Psoas muscle (tissue), 8 donors: ENCODE data around the gene PSMG2. TPM values are rescaled to one million over a fixed set of nuclear protein-coding genes. Genes with fewer than 3 reads are reported as not detected.

ENCODE experiments used
- ATAC-seq, 4 donors: fragments of 200-7000 bp; cut with Tn5 transposase; one replicate each; pipeline ENCODE4 v1.9.1; 2020; ENCODE audit warnings: moderate library complexity in 3 of 4, mild to moderate bottlenecking in 2 of 4
- DNase-seq, 2 donors: peaks; one replicate each; pipeline ENCODE4 v3.0.0-alpha.2; 2020
- H3K27ac ChIP-seq: fragments of 200-600 bp; one replicate; pipeline ENCODE4 v1.8.0; 2022
- H3K27me3 ChIP-seq, 3 donors: fragments of 200-600 bp in 1 of 3; one replicate each; pipeline versions ENCODE4 v1.6.1 to v1.8.0; 2013 to 2022; ENCODE audit warnings: low read length in 2 of 3, mild to moderate bottlenecking in 2 of 3, moderate library complexity in 1 of 3; ENCODE audit not compliant: insufficient read depth in 3 of 3
- H3K36me3 ChIP-seq, 2 donors: fragments of 200-600 bp in 1 of 2; one replicate each; pipeline versions ENCODE4 v1.6.1 to v1.8.0; 2013 to 2022; ENCODE audit warnings: low read depth in 1 of 2, mild to moderate bottlenecking in 1 of 2, moderate library complexity in 1 of 2; ENCODE audit not compliant: insufficient read depth in 1 of 2
- H3K4me1 ChIP-seq: fragments of 200-600 bp; one replicate; pipeline ENCODE4 v1.8.0; 2022
- H3K4me3 ChIP-seq: fragments of 200-600 bp; one replicate; pipeline ENCODE4 v1.8.0; 2022; ENCODE audit warnings: mild to moderate bottlenecking
- H3K9me3 ChIP-seq: fragments of 200-600 bp; one replicate; pipeline ENCODE4 v1.8.0; 2022
- WGBS, 3 donors: extraction: QIAGEN DNeasy Blood & Tissue Kit; methylation state at CpG; one replicate each; pipeline versions ENCODE4 v1.1.6 to v1.1.7; 2013; 5-methylcytosine and 5-hydroxymethylcytosine counted together
- intact Hi-C, 2 donors: fragments of 100-400 bp; cut with DNase I; formaldehyde crosslinking; loops; one replicate each; pipeline versions ENCODE4 v1.11.0 to v1.14.2; 2022
- polyA plus RNA-seq, 3 donors: library from polyadenylated mRNA; stranded (reverse); fragments of 200-250 nt; gene quantifications; one replicate each; pipeline ENCODE4 v1.2.3, GENCODE V29; 2013
- total RNA-seq, 4 donors: library from RNA; stranded (reverse); fragmentation: NEBNext Ultra II Directional in 2 of 4; extraction: Animal tissue kit (Norgen Biotek cat#: 25700) in 2 of 4; gene quantifications; one replicate each; pipeline versions ENCODE4 v1.2.1 to v1.2.4, GENCODE V29; 2021 to 2023
- TF ChIP-seq, protein P1 (sequence below): fragments of 200-600 bp; IDR thresholded peaks from one replicate; pipeline ENCODE4 v1.8.0; 2022; ENCODE audit warnings: antibody characterized with exemption
- donor health status: healthy with polysubstance abuse.
- donor health status: DM: no; HTN: no; CAD: no; lungs with moderate emphysema.
- donor health status: Bipolar disorder and iron deficiency.
- donor health status: healthy.
- donor health status: DM: yes; HTN: yes; CAD: no.
- donor health status: DM: no; HTN: no; CAD: no.
- donor health status: DM: no; HTN: no; CAD: no.
- donor health status: DM: yes; HTN: yes; CAD: no.

PSMG2 gene
- total and polyA plus RNA-seq, 7 donors = 32.9 to 67.7 (median 53.8) TPM

DNA sequence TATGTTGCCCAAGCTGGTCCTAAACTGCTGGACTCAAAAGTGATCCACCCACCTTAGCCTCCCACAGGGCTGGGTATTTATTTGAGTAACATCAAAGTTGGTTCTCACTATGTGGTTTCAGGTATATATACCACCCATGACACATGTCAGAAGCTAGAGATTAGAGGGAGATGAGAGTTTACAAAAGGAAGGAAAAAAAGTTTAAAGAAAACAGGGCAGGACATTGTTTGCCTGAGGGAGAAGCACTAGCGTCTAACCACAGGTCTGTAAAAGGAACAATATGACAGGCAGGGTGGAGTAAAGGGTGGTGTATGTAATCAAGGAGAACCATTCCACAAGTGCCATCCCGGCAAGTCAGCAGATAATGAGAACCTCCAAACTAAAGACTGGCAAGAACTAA lies 8.8 kb upstream of the PSMG2 start:
- TF ChIP-seq, protein P1, sequence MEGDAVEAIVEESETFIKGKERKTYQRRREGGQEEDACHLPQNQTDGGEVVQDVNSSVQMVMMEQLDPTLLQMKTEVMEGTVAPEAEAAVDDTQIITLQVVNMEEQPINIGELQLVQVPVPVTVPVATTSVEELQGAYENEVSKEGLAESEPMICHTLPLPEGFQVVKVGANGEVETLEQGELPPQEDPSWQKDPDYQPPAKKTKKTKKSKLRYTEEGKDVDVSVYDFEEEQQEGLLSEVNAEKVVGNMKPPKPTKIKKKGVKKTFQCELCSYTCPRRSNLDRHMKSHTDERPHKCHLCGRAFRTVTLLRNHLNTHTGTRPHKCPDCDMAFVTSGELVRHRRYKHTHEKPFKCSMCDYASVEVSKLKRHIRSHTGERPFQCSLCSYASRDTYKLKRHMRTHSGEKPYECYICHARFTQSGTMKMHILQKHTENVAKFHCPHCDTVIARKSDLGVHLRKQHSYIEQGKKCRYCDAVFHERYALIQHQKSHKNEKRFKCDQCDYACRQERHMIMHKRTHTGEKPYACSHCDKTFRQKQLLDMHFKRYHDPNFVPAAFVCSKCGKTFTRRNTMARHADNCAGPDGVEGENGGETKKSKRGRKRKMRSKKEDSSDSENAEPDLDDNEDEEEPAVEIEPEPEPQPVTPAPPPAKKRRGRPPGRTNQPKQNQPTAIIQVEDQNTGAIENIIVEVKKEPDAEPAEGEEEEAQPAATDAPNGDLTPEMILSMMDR = no peak
- H3K36me3 ChIP-seq = peaks cover 2 to 56% of the 10 kb centered on the region in 2 donors
- WGBS, 3 donors = 46 to 87% (median 86%) methylated on average over 2 of the region's 2 CpGs
- H3K9me3 ChIP-seq = no peaks in the 10 kb centered on the region
- ATAC-seq (no peak), DNase-seq (no peak)
- H3K4me1 ChIP-seq = no peaks in the 10 kb centered on the region
- no peak overlapping the region for H3K27ac ChIP-seq
- no peak overlapping the region for H3K4me3 ChIP-seq
- intact Hi-C loops = no loop called here
- no peaks in the 10 kb centered on the region for H3K27me3 ChIP-seq

DNA sequence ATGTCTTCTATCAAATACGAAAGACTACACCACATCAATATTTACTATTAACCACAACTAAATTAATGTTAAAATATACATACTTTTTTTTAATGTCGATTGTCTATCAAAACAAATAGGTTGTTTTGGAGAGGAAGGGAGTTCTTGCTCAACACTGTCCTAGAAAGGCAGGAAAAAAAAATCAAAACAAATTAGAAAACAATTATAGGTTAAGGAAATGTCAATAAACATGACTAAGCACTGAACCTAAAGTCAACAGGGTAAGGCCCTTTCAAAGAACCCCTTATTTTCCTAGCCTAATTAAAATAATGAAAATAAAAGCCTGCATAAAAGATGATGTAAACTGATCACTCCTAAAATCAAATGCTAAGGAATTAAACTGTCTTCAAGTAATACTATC lies 3.1 kb upstream of the PSMG2 start:
- WGBS, 3 donors = 90 to 93% (median 90%) methylated on average over 2 of the region's 2 CpGs
- DNase-seq = no peak
- ATAC-seq = no peak
- TF ChIP-seq, protein P1 = no peak
- Histone ChIP-seq H3K9me3 (no peaks in the 10 kb centered on the region), H3K4me1 (peaks cover 23% of the 10 kb centered on the region), H3K27me3 (no peaks in the 10 kb centered on the region), H3K4me3 (no peak overlapping the region), H3K27ac (no peak overlapping the region), H3K36me3 (peaks cover 0 to 41% of the 10 kb centered on the region in 2 donors)
- intact Hi-C loops = no loop called here

DNA sequence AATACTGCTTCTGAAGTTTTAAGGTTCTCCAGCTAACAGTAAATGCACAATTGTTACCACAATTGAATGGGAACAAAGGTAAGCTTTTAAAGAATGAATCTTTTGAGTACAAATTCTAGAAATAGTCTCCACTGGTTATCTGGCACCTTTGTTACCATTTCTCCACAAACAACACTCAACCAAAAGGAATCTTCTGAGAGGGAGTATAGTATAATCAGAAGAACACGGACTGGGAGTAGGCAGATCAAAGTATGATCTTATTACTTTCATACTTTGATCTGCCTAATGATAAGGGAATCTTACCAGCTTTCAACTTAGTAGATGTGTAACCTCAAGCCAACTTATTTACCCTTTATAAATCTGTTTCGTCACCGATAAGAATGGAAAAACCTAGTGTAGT lies 1.7 kb upstream of the PSMG2 start:
- peak overlapping the region; percentile 84 for H3K27ac ChIP-seq
- intact Hi-C loops = no loop called here
- 84 to 91% (median 85%) methylated on average over 3 of the region's 3 CpGs for WGBS, 3 donors
- H3K36me3 ChIP-seq = peaks cover 0 to 43% of the 10 kb centered on the region in 2 donors
- TF ChIP-seq, protein P1 = no peak
- ATAC-seq = no peak
- no peak for DNase-seq
- peak overlapping the region; percentile 98 for H3K4me3 ChIP-seq
- H3K4me1 ChIP-seq = peaks cover 28% of the 10 kb centered on the region
- H3K27me3 ChIP-seq = no peaks in the 10 kb centered on the region
- H3K9me3 ChIP-seq = no peaks in the 10 kb centered on the region

DNA sequence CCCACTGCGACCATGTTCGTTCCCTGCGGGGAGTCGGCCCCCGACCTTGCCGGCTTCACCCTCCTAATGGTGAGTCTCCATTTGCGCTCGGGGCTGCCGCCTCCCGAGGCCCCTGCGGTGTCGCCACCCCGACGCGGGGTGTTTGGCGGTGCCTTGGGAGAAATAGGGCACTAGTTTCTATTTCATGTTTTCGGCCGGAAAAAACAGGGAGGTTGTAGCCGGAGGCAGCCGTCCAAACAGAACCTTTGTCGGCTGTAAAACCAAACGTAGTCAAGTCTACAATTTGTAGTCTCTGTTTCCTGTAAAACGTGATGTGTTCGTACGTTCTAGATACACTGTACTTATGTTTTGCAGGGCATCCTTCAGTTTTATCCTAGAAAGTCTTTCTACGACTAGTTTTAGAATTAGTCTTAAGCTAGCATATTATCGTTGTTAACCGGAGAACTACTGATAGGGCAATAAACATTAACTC lies 290 bp downstream of the PSMG2 start:
- Histone ChIP-seq H3K4me3 (peak overlapping the region; percentile 98), H3K27me3 (no peaks in the 10 kb centered on the region), H3K36me3 (peaks cover 2 to 49% of the 10 kb centered on the region in 2 donors), H3K9me3 (no peaks in the 10 kb centered on the region), H3K27ac (peak overlapping the region; percentile 84), H3K4me1 (peaks cover 28% of the 10 kb centered on the region)
- peak in 2 of 4 donors; percentile 59 to 74 for ATAC-seq
- DNase-seq = no peak
- WGBS, 3 donors = 0 to 1% (median 0%) methylated on average over 28 of the region's 28 CpGs
- intact Hi-C loops = no loop called here
- TF ChIP-seq, protein P1 = no peak

DNA sequence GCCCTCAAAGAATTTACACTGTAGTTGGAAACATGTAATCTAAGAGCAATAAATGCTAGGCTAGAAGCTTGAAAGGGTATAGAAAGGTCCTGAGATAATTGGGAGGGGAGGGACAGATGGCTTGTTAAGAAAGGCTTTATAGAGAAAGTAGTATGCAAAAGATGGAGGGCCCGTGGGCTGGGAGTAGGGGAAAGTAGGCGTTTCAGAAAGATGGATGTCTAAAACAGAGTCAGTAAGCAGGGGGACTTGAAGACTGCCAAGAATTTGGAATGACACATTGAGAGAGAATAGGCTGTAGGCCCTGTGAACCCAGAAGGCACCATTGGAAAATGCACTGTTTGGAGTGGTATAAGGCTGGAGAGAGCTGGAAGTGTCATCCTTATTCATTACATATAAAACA lies 822 bp downstream of the PSMG2 start:
- Histone ChIP-seq H3K4me3 (peak overlapping the region; percentile 98), H3K27me3 (no peaks in the 10 kb centered on the region), H3K4me1 (peaks cover 28% of the 10 kb centered on the region), H3K27ac (peak overlapping the region; percentile 84), H3K9me3 (no peaks in the 10 kb centered on the region), H3K36me3 (peaks cover 2 to 49% of the 10 kb centered on the region in 2 donors)
- WGBS, 3 donors = 0 to 2% (median 1%) methylated on average over 2 of the region's 2 CpGs
- peak in 2 of 4 donors; percentile 20 to 45 for ATAC-seq
- no peak for DNase-seq
- TF ChIP-seq, protein P1 = no peak
- intact Hi-C loops = no loop called here
